ENCODE data around the gene LBR.

Gene LBR

DNA sequence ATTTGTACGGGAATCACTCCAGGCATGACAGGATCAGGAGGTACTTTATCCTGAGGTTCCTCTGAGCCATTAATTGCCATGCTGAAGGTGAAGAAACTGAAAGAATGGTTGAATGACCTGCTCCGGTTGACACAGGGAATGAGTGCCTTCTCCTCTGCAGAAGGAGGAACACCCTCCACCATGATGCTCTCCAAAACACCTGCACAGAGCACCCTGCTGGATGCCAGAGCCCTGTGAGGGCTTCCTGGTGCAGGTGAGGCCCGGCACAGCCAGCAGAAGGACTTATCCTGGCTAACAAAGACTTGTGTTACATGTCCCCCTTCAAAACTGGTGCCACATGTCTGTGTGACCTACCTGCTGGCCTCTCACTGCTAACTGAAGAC, 14.3 kb upstream of the LBR start:
- no peak for DNase-seq

DNA sequence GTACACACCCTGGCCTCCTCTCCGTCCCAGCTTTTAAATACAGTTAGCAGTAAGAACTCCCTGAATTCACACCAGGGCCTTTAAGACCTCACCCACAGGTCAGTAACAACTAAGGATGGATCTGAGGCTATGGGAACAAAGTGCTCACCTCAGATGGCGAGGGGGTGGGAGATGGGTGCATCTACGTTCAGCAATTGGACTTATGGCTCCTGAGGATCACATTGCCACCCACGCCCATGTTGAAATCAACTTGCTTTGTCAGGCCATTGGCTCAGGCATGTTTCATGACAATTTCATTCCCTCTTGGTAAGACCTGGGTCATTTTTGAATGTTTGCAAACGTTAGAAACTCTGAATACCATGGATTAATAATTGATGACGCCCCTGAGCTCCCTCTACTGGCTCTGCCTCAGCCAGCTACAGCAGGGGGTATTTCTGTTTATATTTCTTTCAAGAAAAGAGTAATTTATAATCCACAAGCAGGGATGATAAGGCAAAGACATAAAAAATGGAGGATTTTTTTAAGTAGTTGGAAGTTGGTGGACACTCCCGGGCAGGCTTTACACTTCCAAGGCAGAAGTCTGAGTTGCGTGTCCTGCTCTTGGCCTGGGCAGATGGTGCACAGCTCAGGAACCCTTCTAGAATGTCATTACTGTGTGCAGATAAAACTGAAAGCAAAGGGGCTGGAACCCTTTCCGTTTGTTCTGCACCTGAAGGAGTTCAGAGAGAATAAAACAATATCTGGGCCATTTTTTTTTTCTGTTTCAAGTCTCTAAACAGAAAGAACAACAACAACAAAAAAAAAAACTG, 13.7 kb upstream of the LBR start:
- no peak for DNase-seq

DNA sequence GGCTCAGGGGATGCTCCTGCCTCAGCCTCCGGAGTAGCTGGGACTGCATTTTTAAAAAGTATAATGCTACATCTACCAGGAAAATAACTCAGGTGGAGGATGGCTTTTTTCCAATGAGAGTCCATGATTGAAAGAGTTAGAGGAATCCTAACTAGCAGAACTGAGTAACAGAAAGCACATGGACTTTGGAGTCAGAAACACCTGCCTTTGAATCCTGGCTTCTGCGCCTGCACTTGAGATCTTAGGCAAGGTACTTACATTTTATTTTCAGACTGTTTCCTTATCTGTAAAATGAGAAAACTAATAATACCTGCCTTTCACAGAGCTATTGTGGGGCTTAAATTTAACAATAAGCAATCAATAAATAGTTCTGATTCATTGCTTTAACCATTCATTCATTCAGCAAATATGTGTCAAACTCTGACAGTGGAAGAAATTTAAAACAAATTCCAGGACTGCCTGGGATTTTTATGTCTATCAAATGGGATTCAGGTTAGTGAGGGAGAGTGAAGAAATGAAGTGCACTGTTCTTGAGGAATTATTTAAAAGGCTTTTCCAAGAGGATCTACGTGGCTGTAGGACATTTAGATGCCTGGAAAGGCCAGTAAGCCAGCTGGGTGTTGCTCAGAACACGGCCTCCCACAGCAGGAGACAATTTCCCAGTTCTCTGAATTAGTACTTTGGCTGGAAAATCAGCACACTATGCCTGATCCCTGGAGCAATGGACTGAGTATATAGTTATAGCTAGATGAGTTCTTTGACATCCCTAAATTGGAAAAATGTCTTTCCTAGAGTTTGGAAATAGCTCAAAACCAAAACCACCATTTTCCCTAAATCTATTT, 12.8 kb upstream of the LBR start:
- no peak for DNase-seq

DNA sequence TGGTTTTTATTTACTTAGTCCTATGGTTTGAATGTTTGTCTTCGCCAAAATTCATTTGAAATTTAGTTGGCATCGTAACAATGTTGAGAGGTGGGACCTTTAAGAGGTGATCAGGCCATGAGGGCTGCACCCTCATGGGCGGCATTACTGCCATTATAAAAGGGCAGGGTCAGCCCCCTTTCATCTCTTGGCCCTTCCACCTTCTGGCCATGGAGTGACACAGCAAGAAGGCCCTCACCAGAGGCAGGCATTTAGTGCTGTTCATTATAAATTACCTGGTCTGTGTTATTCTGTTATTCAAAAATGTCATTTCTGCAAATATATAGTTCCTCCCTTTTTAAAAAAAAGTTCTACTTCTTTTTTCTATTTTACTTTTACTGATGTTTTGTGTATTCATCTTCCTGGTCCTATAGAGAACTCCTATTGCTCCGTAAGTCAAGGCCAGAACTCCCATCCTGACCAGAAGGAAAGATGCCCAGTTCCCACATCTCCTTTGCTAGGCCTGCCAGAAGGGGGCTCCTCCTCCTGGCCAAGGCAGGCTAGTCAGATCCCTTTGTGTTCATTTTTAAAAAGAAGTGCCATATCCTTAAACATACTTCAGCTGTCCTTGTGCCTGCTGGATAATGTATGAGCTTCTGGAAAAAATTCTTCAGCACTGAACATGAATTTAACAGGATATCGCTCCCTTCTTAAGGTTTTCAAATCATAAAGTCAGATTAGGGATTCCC, 10.0 kb upstream of the LBR start:
- DNase-seq: no peak

DNA sequence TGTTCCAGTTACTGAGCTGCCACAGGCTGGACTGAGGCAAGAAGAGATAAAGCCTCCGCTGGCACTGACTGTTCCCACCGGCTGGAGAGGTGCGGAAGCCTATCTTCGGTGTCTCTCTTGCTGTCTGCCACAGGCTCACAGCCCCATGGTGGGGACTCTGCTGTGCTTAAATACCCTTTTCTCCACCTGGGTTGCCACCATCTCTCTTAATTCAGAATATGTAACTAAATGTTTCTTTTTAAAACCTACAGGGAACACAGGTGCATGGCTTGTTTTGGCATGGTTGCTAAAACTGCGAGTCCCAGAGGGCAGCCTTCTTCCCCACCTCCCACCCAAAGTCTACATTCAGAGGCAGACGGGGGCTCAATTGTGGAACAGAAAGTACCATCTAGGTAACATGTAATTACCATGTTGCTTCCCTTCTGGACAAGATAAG, 8.1 kb upstream of the LBR start:
- DNase-seq: no peak

DNA sequence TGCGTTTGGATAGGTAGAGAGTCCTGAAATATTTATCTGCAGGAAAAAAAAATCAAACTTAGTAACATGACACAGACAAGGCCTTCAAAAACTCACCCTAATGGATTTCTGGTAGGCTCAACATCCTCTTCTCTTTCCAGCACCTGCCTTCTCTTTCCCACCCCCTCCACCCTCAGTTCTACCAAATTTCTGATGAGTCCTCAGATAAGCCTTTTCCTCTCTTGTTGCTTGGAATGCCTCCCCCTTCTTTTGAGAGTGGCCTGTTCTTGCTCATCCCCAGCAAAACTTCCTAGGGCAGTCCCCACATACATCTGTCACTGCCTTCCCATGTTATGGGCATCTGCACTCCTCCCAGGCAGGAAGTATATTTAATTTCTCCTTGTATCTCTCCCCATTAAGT, 7.6 kb upstream of the LBR start:
- no peak for DNase-seq

DNA sequence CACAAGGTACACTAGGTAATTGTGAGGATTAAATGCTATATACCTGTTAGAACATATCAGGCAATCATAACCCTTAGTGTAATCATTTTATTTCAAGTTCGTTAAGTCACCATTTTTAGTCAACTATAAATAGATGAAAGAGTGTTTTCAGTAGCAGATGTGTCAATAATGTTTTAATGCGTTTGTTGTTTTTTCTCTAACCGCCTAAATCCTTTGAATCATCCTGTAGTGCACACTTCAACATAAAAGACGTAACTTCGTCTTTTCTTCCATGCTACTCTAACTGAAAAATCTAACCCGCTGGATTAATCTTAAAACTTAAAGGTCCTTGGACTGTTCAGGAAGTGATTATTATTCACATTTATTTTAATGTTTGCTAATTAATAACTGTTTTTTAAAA, 7.2 kb upstream of the LBR start:
- DNase-seq: no peak

DNA sequence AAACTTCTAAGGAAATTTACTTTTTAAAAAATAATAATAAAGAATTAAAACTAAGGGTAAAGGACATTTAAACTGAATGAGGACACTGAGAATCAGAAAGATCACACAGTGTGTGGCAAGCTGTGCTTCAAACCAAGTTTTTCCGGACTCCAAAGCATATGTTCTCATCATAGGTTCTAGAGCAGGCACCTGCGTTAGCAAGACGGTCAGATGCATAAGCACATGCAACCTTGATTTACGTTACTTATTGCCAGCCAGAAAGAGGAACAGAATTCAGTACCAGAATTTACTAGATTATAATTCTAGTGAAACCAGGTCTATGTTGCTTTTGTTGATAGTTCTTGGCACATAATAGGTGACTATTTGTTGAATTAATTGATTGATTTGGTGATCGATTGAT, 6.2 kb upstream of the LBR start:
- no peak for DNase-seq

DNA sequence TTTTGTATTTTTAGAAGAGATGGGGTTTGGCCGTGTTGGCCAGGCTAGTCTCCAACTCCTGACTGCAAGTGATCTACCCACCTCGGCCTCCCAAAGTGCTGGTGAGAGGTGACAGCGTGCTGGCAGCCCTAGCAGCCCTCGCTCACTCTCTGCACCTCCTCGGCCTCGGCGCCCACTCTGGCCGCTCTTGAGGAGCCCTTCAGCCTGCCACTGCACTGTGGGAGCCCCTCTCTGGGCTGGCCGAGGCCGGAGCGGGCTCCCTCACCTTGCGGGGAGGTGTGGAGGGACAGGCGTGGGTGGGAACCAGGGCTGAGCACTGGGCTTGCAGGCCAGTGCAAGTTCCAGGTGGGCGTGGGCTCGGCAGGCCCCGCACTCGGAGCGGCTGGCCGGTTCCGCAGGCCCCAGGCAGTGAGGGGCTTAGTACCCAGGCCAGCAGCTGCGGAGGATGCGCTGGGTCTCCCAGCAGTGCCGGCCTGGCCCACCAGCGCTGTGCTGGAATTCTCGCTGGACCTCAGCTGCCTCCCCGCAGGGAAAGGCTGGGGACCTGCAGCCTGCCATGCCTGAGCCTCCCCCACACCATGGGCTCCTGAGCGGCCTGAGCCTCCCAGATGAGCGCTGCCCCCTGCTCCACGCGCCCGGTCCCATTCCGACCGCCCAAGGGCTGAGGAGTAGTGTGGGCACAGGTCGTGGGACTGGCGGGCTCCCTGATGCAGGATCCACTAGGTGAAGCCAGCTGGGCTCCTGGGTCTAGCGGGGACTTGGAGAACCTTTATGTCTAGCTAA, 3.4 kb upstream of the LBR start:
- no peak for DNase-seq

DNA sequence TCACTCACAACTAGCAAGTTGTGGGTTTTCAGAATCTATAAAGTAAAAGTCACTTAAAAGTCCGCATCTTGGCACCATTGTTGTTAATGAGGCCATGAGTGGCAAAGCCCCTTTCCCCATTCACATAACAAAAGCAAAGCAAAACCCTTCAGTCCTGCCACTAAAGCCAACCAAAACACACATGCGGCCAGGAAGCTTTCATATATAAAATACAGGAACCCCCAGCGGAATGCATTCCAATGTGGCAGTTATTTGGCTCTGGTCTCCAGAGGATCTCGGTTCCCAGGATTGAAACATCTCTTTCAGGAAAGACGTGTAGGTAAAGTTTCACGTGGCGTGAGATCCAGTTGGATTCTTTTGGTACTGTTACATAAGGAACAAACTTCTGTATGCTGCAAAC, 2.5 kb upstream of the LBR start:
- no peak for DNase-seq

DNA sequence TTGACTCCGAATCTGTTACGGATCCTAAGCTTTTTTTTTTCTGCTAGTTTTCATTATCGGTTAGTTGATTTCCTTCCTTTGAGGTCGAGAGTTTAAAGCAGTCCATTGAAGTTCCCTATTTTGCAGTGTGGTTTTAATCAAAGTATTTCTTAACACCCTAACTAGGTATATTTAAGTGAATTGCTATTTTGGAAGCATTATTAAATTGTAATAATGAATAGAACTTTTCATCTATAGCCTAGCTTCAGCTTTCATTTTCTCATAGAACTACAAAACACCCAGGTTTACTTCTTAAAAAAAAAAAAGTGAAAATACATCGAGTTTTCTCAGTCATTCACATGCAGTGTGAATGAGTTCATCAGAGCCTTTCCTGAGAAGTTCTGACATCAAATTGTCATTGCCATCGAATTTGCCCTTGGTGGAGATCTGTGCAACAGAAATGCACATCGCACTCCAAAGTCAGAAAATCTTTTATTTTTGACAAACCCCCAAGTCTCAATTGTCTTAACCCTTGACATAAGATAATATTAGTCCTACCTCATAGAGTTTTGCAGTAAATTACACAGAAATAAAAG, 1.1 kb upstream of the LBR start:
- DNase-seq: no peak

DNA sequence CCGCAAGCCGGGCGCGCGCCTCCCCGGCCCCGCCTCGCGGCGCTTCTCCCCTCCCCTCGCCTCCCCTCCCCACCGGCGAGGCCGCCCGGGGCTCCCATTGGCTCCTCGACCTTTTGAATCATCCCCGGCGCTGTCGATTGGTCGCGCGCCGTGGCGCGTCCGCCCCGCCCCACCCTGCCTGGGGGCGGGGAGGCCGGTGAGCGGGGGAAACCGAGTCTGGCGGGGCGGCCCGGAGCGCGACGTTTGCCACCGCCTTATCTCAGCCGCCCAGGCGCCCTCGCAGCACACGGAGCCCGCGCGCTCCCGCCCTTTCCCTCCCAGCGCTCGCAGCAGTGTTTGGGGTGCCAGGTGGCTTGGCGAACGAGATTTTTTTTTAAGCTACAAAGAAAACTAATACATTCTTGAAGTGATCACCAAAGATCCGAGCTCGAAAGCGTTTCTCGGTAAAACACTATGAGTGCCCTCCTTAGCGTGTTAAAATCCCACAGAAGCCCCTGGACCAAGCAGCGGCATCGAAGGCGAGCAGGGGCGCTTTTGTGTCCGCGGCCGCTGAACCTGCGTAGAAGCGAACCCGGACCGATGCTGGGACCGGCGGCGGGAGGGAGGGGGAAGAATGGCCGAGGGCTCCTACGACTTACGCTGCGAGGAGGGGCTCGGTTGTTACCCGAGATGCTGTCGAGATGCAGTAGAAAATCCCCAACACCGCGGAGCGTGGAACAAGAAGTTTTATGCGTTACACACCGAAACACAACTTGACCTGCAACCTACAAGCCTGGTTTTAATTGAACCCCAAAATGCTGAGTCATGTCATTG, 436 bp upstream of the LBR start:
- peak; percentile 95 for DNase-seq

DNA sequence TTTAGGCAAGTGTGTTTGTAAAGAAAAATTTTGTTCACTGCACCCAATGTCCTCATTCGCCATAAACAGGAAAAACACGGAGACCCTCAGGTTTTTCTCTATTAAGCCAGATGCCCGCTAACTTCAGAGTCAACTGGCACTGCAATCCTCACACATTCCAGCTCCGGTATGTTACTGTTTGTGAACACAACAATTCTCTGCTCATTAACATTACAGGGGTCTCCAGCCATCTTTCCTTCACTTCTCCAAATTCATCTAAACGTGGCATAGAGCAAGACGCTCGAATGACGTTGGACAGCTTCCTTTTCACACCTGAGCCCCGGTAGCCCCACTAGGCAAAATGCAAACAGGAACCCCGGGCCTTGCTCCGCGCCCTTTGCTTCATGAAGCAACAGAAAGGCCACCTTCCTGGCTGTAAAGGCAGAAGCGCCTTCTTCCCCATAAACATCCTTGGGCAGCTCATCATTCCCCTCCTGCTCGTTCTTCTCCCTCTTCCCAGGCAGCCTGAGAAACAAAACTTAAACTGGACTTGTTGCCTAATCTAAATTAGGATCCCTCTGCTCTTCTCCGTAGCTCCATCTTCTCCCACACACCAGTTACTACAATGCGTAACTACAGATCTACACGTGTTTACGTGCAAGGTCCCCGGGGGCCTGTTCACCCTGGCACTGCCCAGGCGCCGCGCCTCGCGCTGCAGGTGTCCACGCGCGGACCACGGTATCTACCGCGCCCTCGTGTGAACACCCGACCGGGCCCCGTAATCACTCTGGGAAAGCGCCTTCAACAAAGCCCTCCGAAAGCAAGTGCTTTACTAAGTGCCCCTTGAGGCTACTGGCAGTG, 1.2 kb downstream of the LBR start:
- no peak for DNase-seq

DNA sequence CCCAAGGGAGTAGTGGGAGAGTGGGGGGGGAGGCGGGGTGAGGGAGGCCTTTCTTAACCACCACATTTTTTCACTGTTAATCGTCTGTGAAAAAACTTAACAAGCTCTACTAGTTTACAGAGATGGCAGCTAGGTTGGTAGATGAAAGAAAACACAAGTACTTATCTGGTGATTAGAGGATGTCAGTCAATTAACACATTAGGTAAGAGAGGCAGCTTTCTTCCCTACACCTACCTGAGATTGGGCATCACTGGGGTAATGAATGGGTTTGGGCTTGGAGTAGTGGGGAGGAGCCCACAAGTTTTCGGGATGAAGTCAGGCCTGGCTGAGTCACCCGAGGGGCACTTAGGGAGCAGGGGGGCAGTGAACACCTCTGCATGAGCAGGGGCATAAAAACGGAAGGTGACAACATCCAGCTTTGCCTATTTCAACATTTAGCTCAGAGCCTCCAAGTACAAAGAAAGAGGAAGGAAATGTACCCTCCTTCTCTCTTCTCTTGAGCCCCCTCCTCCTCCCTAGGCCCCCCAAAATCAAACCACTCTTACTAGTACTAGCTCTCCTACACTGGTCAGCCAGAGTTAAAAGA, 2.5 kb downstream of the LBR start:
- DNase-seq: peak; percentile 80

DNA sequence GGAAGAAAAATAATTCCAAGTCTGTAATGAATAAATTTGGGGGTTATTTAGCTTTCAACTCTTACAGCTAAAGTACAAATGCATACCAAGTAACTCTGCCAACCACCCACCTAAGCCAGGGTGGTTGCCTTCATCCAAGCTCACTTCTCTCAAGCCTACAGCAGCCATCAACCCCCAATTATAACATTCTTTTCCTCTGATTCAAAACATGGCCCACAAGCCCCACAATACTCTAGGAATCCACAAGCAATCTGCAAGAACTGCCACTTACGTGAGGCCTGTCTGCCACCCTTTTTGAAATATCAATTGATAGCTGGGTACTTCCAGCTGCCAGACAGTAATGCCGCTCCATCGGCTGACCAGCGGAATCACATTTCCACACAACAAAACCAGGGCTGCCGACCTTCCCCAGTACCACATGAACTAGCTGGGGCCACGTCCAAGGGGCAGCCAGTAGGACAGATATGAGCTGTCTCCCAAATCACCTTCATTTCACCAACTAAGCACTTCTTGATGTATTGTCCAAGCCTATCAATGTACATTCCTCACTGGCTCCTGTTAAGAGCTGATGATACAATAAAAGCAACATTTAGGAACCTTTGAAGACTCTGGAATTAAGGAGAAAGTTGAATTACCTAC, 3.2 kb downstream of the LBR start:
- peak; percentile 70 for DNase-seq

DNA sequence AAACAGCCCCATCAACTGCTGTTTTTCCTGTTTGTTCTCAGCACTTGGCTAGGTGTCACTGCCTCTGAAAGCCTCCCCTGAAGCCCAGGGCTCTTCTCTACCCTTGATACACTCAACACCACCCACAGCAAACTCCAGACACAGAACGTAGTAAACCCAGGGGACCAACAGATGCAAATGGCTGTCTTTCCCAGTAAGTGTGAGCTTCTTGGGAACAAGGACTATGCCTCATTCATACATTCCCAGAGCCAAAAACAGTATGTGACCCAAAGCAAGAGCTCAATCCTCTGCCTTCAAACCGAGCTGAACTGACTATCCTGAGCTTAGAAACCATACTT, 4.4 kb downstream of the LBR start:
- no peak for DNase-seq

DNA sequence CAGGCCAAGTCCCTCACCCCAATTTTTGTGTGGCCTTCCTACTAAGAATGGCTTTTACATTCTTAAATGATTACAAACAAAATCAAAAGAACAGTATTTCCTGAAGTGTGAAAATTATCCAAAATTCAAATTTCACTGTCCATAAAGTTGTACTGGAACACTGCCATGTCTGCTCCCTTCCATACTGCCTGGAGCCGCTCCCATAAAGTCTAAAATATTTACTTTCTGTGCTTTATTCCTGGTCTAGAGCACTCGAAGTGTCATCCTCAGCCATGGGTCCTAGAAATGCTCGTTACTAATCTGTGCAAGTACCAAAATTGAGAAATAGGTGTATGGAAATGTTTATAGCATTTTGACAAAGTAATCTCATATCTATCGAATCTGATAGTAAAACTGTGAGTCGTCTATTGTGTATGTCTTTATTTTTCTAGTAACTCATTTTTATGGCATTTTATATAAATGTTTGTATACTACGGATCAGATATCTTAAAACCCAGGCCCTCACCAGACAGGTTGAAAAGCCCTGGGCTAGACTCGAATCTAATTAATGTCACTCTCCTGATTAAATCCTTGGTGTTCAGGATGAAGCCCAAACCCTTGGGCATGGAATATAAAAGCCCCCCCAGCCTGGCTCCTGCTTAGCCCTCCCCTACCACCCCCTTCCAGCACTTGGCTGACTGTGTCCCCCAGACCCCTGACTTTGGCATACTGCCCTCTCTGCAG, 4.9 kb downstream of the LBR start:
- no peak for DNase-seq

DNA sequence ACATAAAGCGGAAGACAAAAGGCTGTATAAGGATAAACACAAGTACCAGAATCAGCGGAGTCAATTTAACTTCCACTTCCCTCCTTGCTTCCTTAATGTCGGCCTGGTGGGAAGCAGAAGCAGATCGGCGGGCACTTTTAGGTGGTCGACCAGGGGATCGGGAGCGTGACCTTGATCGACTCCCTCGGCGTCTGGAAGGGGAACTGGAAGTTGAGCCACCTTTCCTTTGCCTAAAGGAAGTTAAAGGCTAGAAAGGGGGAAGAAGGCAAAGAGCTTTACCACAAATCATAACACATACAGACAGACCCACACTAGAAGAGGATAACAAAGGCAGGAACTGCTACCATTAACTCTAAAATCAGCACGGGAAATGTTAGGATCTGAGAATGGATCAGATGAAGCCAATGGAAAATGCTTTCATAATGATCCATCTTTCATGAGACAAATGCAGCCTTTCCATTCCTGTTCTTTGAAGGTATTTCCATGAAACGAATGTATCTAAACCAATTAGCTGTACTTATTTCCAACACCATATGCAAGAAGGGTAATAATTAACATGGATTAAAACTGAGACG, 5.7 kb downstream of the LBR start:
- DNase-seq: no peak

DNA sequence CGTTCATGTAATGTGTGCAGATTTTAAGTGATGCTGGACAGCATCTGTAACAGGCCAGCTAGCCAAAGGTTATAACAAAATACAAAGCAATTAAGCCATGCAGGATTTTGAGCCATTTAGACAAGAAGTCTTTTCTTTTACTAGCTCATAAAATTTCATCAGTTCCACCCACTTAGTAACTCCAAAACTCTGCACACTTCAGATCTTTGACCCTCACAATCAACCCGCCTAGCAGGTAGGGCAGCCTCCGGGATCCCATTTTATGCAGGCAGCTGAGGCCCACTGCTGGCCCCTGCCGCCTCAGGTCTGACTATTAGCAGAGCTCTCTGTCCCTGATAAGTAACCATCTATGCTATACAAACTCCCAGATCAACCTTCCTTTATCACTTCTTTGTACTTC, 9.2 kb downstream of the LBR start:
- DNase-seq: peak; percentile 78
